H9 (cell line): ENCODE measurements around the gene CLEC17A. TPM values are rescaled to one million over a fixed set of nuclear protein-coding genes. Genes with fewer than 3 reads are reported as not detected.
A peak's percentile ranks its signal among the peaks of the same experiment; 100 is the strongest.

Experiments used
- DNase-seq: peaks from one replicate; pipeline ENCODE4 v3.0.0-alpha.2; 2017
- H2AFZ ChIP-seq: one replicate; pipeline ENCODE4 v1.6.1; 2013; ENCODE audit warnings: mild to moderate bottlenecking, low read length, control low read depth, moderate library complexity
- H2AK5ac ChIP-seq: 2 replicates; pipeline ENCODE4 v1.6.1; 2013; ENCODE audit warnings: low read length, control low read depth, mixed read lengths; ENCODE audit not compliant: insufficient read length
- H2BK120ac ChIP-seq: one replicate; pipeline ENCODE4 v1.6.1; 2013; ENCODE audit warnings: low read depth, mild to moderate bottlenecking, low read length, control low read depth, inconsistent platforms; ENCODE audit not compliant: poor library complexity, severe bottlenecking
- H2BK12ac ChIP-seq: 2 replicates; pipeline ENCODE4 v1.6.1; 2013; ENCODE audit warnings: low read length, control low read depth, mixed read lengths, low read depth; ENCODE audit not compliant: insufficient read length
- H2BK15ac ChIP-seq: 2 replicates; pipeline ENCODE4 v1.6.1; 2013; ENCODE audit warnings: low read depth, low read length, control low read depth
- H2BK20ac ChIP-seq: one replicate; pipeline ENCODE4 v1.6.1; 2013; ENCODE audit warnings: low read depth, mild to moderate bottlenecking, low read length, control low read depth, inconsistent platforms; ENCODE audit not compliant: poor library complexity, severe bottlenecking
- H2BK5ac ChIP-seq: 2 replicates; pipeline ENCODE4 v1.6.1; 2013; ENCODE audit warnings: low read length, control low read depth, mixed read lengths; ENCODE audit not compliant: insufficient read length
- H3K14ac ChIP-seq: 2 replicates; pipeline ENCODE4 v1.6.1; 2013; ENCODE audit warnings: low read length, control low read depth; ENCODE audit not compliant: insufficient read depth
- H3K18ac ChIP-seq: 2 replicates; pipeline ENCODE4 v1.6.1; 2013; ENCODE audit warnings: low read depth, mild to moderate bottlenecking, mixed read lengths, low read length, control low read depth; ENCODE audit not compliant: insufficient read length
- H3K23ac ChIP-seq: 2 replicates; pipeline ENCODE4 v1.6.1; 2013; ENCODE audit warnings: low read length, control low read depth, mixed read lengths, low read depth; ENCODE audit not compliant: insufficient read length
- H3K23me2 ChIP-seq: 2 replicates; pipeline ENCODE4 v1.6.1; 2013; ENCODE audit warnings: low read depth, mild to moderate bottlenecking, mixed read lengths, low read length, control low read depth; ENCODE audit not compliant: insufficient read length, poor library complexity, severe bottlenecking
- H3K27ac ChIP-seq: 2 replicates; pipeline ENCODE4 v1.5.1; 2013; ENCODE audit warnings: low read length, control low read depth, mixed read lengths, low read depth; ENCODE audit not compliant: insufficient read length
- H3K27me3 ChIP-seq: 2 replicates; pipeline ENCODE4 v1.6.1; 2013; ENCODE audit warnings: low read length, control low read depth, inconsistent platforms; ENCODE audit not compliant: insufficient read depth
- H3K4ac ChIP-seq: 2 replicates; pipeline ENCODE4 v1.6.1; 2013; ENCODE audit warnings: low read depth, mild to moderate bottlenecking, control low read depth, inconsistent platforms, low read length, moderate library complexity
- H3K4me1 ChIP-seq: 2 replicates; pipeline ENCODE4 v1.6.1; 2013; ENCODE audit warnings: low read length, control low read depth, inconsistent platforms; ENCODE audit not compliant: insufficient read depth
- H3K4me2 ChIP-seq: 2 replicates; pipeline ENCODE4 v1.6.1; 2013; ENCODE audit warnings: low read length, control low read depth, mixed read lengths; ENCODE audit not compliant: insufficient read length, insufficient read depth
- H3K56ac ChIP-seq: 2 replicates; pipeline ENCODE4 v1.6.1; 2013; ENCODE audit warnings: low read depth, mild to moderate bottlenecking, mixed read lengths, low read length, control low read depth; ENCODE audit not compliant: insufficient read length
- H3K79me1 ChIP-seq: 2 replicates; pipeline ENCODE4 v1.6.1; 2013; ENCODE audit warnings: low read depth, mild to moderate bottlenecking, moderate library complexity, low read length, control low read depth, inconsistent platforms; ENCODE audit not compliant: insufficient read depth, poor library complexity, severe bottlenecking
- H3K79me2 ChIP-seq: 2 replicates; pipeline ENCODE4 v1.6.1; 2013; ENCODE audit warnings: low read length, control low read depth, inconsistent platforms; ENCODE audit not compliant: insufficient read depth
- H3K9ac ChIP-seq: 2 replicates; pipeline ENCODE4 v1.6.1; 2013; ENCODE audit warnings: low read length, control low read depth, mixed read lengths; ENCODE audit not compliant: insufficient read length; ENCODE audit errors: extremely low read depth
- H3K9me3 ChIP-seq: one replicate; pipeline ENCODE4 v1.6.1; 2013; ENCODE audit warnings: low read depth, low read length, inconsistent platforms; ENCODE audit not compliant: control insufficient read depth
- H3T11ph ChIP-seq: one replicate; pipeline ENCODE4 v1.6.1; 2013; ENCODE audit warnings: mild to moderate bottlenecking, low read length, control low read depth, inconsistent platforms
- H4K20me1 ChIP-seq: one replicate; pipeline ENCODE4 v1.6.1; 2013; ENCODE audit not compliant: control insufficient read depth, insufficient read length, insufficient read depth
- H4K5ac ChIP-seq: 2 replicates; pipeline ENCODE4 v1.6.1; 2013; ENCODE audit warnings: low read depth, mild to moderate bottlenecking, mixed read lengths, low read length, control low read depth; ENCODE audit not compliant: insufficient read length
- H4K8ac ChIP-seq: replicated peaks from 2 replicates; pipeline ENCODE4 v1.6.1; 2013; ENCODE audit warnings: low read length, control low read depth, mixed read lengths, low read depth; ENCODE audit not compliant: insufficient read length
- H4K91ac ChIP-seq: 2 replicates; pipeline ENCODE4 v1.6.1; 2013; ENCODE audit warnings: low read depth, mild to moderate bottlenecking, moderate library complexity, mixed read lengths, low read length, control low read depth; ENCODE audit not compliant: insufficient read length
- H3K27ac Mint-ChIP-seq, 3 experiments: 2 replicates in 2 of 3; 3 replicates in 1 of 3; pipeline ENCODE4 v1.8.0; 2020 to 2021; ENCODE audit warnings: mixed read lengths in 3 of 3, mild to moderate bottlenecking in 1 of 3, moderate library complexity in 1 of 3
- H3K27me3 Mint-ChIP-seq: 2 replicates; pipeline ENCODE4 v1.8.0; 2021; ENCODE audit warnings: low read depth, mild to moderate bottlenecking, moderate library complexity, mixed read lengths
- H3K36me3 Mint-ChIP-seq, 3 experiments: 2 replicates in 2 of 3; 3 replicates in 1 of 3; pipeline ENCODE4 v1.8.0; 2020 to 2021; ENCODE audit warnings: low read depth in 3 of 3, mixed read lengths in 3 of 3; ENCODE audit not compliant: insufficient read depth in 1 of 3
- H3K4me1 Mint-ChIP-seq, 2 experiments: 2 replicates each; pipeline ENCODE4 v1.8.0; 2020; ENCODE audit warnings: mixed read lengths in 2 of 2
- H3K4me3 Mint-ChIP-seq, 2 experiments: 2 replicates in 1 of 2; 3 replicates in 1 of 2; pipeline ENCODE4 v1.8.0; 2020 to 2021; ENCODE audit warnings: mild to moderate bottlenecking in 2 of 2, mixed read lengths in 2 of 2, moderate library complexity in 1 of 2
- H3K9me3 Mint-ChIP-seq, 2 experiments: 2 replicates in 1 of 2; 3 replicates in 1 of 2; pipeline ENCODE4 v1.8.0; 2020; ENCODE audit warnings: mild to moderate bottlenecking in 2 of 2, mixed read lengths in 2 of 2, moderate library complexity in 1 of 2
- CTCF ChIP-seq: fragments of 200-600 bp; sonication (generic); conservative IDR thresholded peaks from 3 replicates; pipeline ENCODE4 v1.8.0; 2021; ENCODE audit warnings: antibody characterized with exemption, mild to moderate bottlenecking
- WGBS: extraction: QIAGEN DNeasy Blood & Tissue Kit; methylation state at CpG from one replicate; pipeline ENCODE4 v1.1.7; 2013; ENCODE audit warnings: missing lambda C conversion rate, low lambda C conversion rate, mixed read lengths; ENCODE audit not compliant: insufficient read length; ENCODE audit errors: extremely low coverage; 5-methylcytosine and 5-hydroxymethylcytosine counted together
- total RNA-seq: library from RNA; stranded (reverse); gene quantifications from 2 replicates; pipeline ENCODE4 v1.2.1, GENCODE V29; 2021

The CLEC17A gene
- total RNA-seq, 1 experiment from 2014 or later = not detected

DNA sequence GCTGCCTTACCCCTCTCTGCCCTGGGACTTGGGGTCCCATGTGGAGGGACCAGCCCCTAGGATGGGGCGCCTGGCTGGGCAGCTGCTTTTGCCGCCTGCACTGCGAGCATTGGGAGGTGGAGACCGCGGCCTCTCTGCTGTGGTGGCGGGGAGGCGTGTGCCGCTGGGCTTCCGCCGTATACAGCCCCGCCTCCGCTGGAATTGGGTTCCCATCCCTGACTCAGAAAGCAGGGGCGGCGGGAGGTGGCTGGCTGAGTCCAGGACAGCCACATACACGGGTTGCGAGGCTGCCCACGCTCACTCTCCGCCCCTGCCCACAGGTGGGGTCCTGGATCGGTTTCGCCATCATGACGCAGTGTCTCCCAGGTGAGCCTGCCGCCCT is 17.6 kb upstream of the CLEC17A start:
- Mint-ChIP-seq H3K4me1 (peaks cover 28 to 38% of the 10 kb centered on the region in 2 experiments), H3K4me3 (no peak overlapping the region), H3K27me3 (no peaks in the 10 kb centered on the region), H3K9me3 (no peaks in the 10 kb centered on the region), H3K27ac (no peak overlapping the region), H3K36me3 (peaks cover 11 to 27% (median 13%) of the 10 kb centered on the region in 3 experiments; a peak in 6 of 7 replicates)
- TF ChIP-seq CTCF = no peak
- H3K9me3 ChIP-seq = no peaks in the 10 kb centered on the region
- H3K4ac ChIP-seq = no peak overlapping the region
- no peaks in the 10 kb centered on the region for H3K23me2 ChIP-seq
- no peaks in the 10 kb centered on the region; the same call in 1 of the 2 replicates for H3K4me1 ChIP-seq
- H3K27ac ChIP-seq = no peak overlapping the region
- no peak overlapping the region for H2BK12ac ChIP-seq
- no peak overlapping the region for H2AK5ac ChIP-seq
- no peak overlapping the region for H3T11ph ChIP-seq
- no peaks in the 10 kb centered on the region for H3K27me3 ChIP-seq
- H3K56ac ChIP-seq = no peak overlapping the region
- H3K9ac ChIP-seq = no peak overlapping the region
- no peak overlapping the region for H3K4me2 ChIP-seq
- no peak overlapping the region for H2BK120ac ChIP-seq
- DNase-seq = peak; percentile 29
- no peak overlapping the region for H2BK5ac ChIP-seq
- H4K8ac ChIP-seq = no peak overlapping the region
- no peaks in the 10 kb centered on the region for H4K20me1 ChIP-seq
- H2BK20ac ChIP-seq = no peak overlapping the region
- H3K14ac ChIP-seq = no peak overlapping the region
- H3K23ac ChIP-seq = no peak overlapping the region
- H3K18ac ChIP-seq = no peak overlapping the region
- WGBS = no CpG with 5 or more reads among the region's 22 CpGs
- H4K5ac ChIP-seq = no peak overlapping the region
- no peak overlapping the region for H2BK15ac ChIP-seq
- peaks cover 7% of the 10 kb centered on the region for H3K79me1 ChIP-seq
- no peaks in the 10 kb centered on the region; the same call in 1 of the 2 replicates for H3K79me2 ChIP-seq
- H2AFZ ChIP-seq = no peak overlapping the region
- no peak overlapping the region for H4K91ac ChIP-seq
